Caco-2 (cell line): ENCODE results near the gene SCAPER. TPM values are rescaled to one million over a fixed set of nuclear protein-coding genes. Genes with fewer than 3 reads are reported as not detected.

Source experiments
- BruUV-seq: library from RNA; stranded (reverse); fragments of 400-500 nt; replicated peaks from 2 replicates; lab custom pipeline; 2021; lab: Mats Ljungman, UMichigan
- CTCF ChIA-PET: fragments of 300-600 bp; sonication (Branson Sonifier 250); formaldehyde crosslinking; loops from one replicate; lab custom pipeline; 2022; ENCODE audit warnings: antibody characterized with exemption; lab: Charles Lee
- POLR2A ChIA-PET: fragments of 300-600 bp; sonication (Branson Sonifier 250); formaldehyde crosslinking; loops from one replicate; lab custom pipeline; 2022; ENCODE audit warnings: antibody characterized with exemption; lab: Charles Lee
- DNase-seq, 2 experiments: peaks; one replicate each; pipeline versions ENCODE4 v3.0.0 to v3.0.0-alpha.2; 2020 to 2022
- H3K27me3 ChIP-seq: replicated peaks from 2 replicates; pipeline ENCODE4 v1.6.0; 2011; ENCODE audit warnings: low read length; ENCODE audit not compliant: control insufficient read depth, insufficient read depth
- H3K36me3 ChIP-seq: 2 replicates; pipeline ENCODE4 v1.5.1; 2011; ENCODE audit warnings: low read length; ENCODE audit not compliant: control insufficient read depth, insufficient read depth
- H3K4me1 ChIP-seq: fragments of 250-450 bp; sonication (Bioruptor Pico); 2 replicates; pipeline ENCODE4 v1.5.1; 2020; ENCODE audit warnings: mild to moderate bottlenecking
- H3K4me3 ChIP-seq: 2 replicates; pipeline ENCODE4 v1.5.1; 2011; ENCODE audit warnings: low read depth, mild to moderate bottlenecking, control low read depth, low read length
- H3K9me3 ChIP-seq: fragments of 250-450 bp; sonication (Bioruptor Pico); 2 replicates; pipeline ENCODE4 v1.5.1; 2020; ENCODE audit warnings: mild to moderate bottlenecking, moderate library complexity
- H3K27ac Mint-ChIP-seq: one replicate; pipeline ENCODE4 v1.8.0; 2022; ENCODE audit warnings: mixed read lengths; ENCODE audit not compliant: unreplicated experiment
- H3K27me3 Mint-ChIP-seq: one replicate; pipeline ENCODE4 v1.8.0; 2022; ENCODE audit warnings: mixed read lengths; ENCODE audit not compliant: insufficient read depth, unreplicated experiment
- H3K36me3 Mint-ChIP-seq: one replicate; pipeline ENCODE4 v1.8.0; 2022; ENCODE audit warnings: mild to moderate bottlenecking, mixed read lengths; ENCODE audit not compliant: insufficient read depth, unreplicated experiment
- H3K4me1 Mint-ChIP-seq: one replicate; pipeline ENCODE4 v1.8.0; 2022; ENCODE audit warnings: low read depth, mixed read lengths; ENCODE audit not compliant: unreplicated experiment
- H3K4me3 Mint-ChIP-seq: one replicate; pipeline ENCODE4 v1.8.0; 2022; ENCODE audit warnings: mild to moderate bottlenecking, moderate library complexity, mixed read lengths; ENCODE audit not compliant: unreplicated experiment
- H3K9me3 Mint-ChIP-seq: one replicate; pipeline ENCODE4 v1.8.0; 2022; ENCODE audit warnings: mixed read lengths; ENCODE audit not compliant: unreplicated experiment
- intact Hi-C: fragments of 100-400 bp; cut with micrococcal nuclease; formaldehyde crosslinking; loops from one replicate; pipeline ENCODE4 v1.10.0; 2022; ENCODE audit not compliant: unreplicated experiment
- total RNA-seq: library from RNA; stranded (reverse); gene quantifications from 2 replicates; pipeline ENCODE4 v1.2.3, GENCODE V29; 2022
- TF ChIP-seq, protein P1 (sequence below), 2 experiments: fragments of 200-600 bp in 1 of 2; IDR thresholded peaks; 1 replicate in 1 of 2; 2 replicates in 1 of 2; pipeline versions ENCODE4 v1.5.1 to v1.8.0; 2011 to 2022; ENCODE audit warnings: antibody characterized with exemption in 1 of 2, control low read depth in 1 of 2, inconsistent platforms in 1 of 2, low read depth in 1 of 2, low read length in 1 of 2, mild to moderate bottlenecking in 1 of 2, moderate library complexity in 1 of 2; ENCODE audit not compliant: insufficient read depth in 1 of 2, severe bottlenecking in 1 of 2, unreplicated experiment in 1 of 2

SCAPER gene
- total RNA-seq, 1 experiment from 2014 or later = 24.6 TPM

DNA sequence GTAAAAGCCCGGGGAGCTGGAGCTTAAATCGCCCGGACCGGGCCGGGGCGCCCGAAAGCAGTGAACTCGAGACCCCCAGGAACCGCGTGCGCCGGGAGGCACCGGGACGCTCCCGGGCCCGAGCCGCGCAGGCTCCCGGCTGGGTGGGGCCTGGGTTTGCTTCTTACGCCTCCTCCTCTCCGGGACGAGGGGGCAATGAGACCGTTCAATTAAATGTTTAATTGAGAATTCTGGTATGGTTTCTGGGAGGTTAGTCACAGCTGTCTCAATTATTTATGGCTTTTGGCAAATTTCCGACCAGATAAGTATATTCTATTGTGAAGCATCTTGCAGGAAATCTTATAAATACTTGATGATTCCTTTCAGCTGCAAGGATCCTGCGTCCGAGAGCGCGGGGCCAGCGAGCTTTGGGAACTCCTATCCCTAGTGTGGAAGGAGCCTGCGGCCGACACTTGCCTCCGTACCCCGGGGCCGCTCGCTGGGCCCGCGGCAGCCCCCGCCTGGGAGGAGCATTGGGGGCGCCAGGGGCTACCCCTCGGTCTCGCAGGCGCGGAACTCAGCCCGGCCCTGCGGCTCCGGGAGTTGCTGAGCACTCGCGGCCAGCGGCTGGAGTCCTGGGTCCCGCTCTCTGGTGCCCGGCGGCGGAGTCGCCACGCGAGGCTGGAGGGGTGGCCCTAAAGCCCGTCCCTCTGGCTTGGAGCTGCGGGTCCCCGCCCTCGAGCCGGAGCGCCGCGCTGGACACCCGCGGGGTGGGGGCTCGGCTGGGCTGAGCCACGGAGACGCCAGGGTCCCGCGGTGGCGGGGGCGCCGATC is 558.3 kb downstream of the SCAPER start:
- no peaks in the 10 kb centered on the region for H3K9me3 Mint-ChIP-seq
- Histone ChIP-seq H3K4me3 (peak overlapping the region; percentile 75), H3K36me3 (no peaks in the 10 kb centered on the region), H3K4me1 (peaks cover 12% of the 10 kb centered on the region), H3K9me3 (no peaks in the 10 kb centered on the region), H3K27me3 (no peaks in the 10 kb centered on the region)
- H3K27ac Mint-ChIP-seq = peak overlapping the region; percentile 87
- no peaks in the 10 kb centered on the region for H3K27me3 Mint-ChIP-seq
- H3K4me1 Mint-ChIP-seq = peaks cover 9% of the 10 kb centered on the region
- DNase-seq = peak in 1 of 2 experiments; percentile 50
- peaks cover 9% of the 10 kb centered on the region for H3K36me3 Mint-ChIP-seq
- ChIA-PET CTCF (interaction anchor here (2.0 kb wide), 1 partner anchor 11 kb away, joined by 6 read pairs; the partner anchor contains the start of gene ISL2), POLR2A (interaction anchor here (0.6 to 2.7 kb wide), 2 partner anchors 11 to 442 kb away, joined by 7 to 29 read pairs; partner anchors contain the start of gene ISL2)
- intact Hi-C loops = no loop called here
- TF ChIP-seq, protein P1, sequence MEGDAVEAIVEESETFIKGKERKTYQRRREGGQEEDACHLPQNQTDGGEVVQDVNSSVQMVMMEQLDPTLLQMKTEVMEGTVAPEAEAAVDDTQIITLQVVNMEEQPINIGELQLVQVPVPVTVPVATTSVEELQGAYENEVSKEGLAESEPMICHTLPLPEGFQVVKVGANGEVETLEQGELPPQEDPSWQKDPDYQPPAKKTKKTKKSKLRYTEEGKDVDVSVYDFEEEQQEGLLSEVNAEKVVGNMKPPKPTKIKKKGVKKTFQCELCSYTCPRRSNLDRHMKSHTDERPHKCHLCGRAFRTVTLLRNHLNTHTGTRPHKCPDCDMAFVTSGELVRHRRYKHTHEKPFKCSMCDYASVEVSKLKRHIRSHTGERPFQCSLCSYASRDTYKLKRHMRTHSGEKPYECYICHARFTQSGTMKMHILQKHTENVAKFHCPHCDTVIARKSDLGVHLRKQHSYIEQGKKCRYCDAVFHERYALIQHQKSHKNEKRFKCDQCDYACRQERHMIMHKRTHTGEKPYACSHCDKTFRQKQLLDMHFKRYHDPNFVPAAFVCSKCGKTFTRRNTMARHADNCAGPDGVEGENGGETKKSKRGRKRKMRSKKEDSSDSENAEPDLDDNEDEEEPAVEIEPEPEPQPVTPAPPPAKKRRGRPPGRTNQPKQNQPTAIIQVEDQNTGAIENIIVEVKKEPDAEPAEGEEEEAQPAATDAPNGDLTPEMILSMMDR (IDR thresholded peaks at IDR 0.05; ENCODE audit: insufficient read depth in 1 of 2, low read depth in 1 of 2, low read length in 1 of 2, severe bottlenecking in 1 of 2, unreplicated experiment in 1 of 2) = no peak
- H3K4me3 Mint-ChIP-seq = peak overlapping the region; percentile 87
- BruUV-seq = no TSS peak

- no peaks in the 10 kb centered on the region for H3K9me3 Mint-ChIP-seq
- H3K4me3 ChIP-seq = peak overlapping the region; percentile 75
- peak overlapping the region; percentile 87 for H3K4me3 Mint-ChIP-seq
- H3K27ac Mint-ChIP-seq = peak overlapping the region; percentile 87
- ChIA-PET POLR2A (interaction anchor here (0.6 to 2.7 kb wide), 10 partner anchors 8 to 442 kb away, joined by 3 to 29 read pairs (median 6); partner anchors contain the start of gene ISL2), CTCF (interaction anchor here (0.7 to 2.0 kb wide), 3 partner anchors 9 to 12 kb away, joined by 3 to 11 read pairs (median 6); partner anchors contain the start of gene ISL2)
- TF ChIP-seq, protein P1 (IDR thresholded peaks at IDR 0.05; ENCODE audit: insufficient read depth in 1 of 2, low read depth in 1 of 2, low read length in 1 of 2, severe bottlenecking in 1 of 2, unreplicated experiment in 1 of 2) = no peak
- no peaks in the 10 kb centered on the region for H3K9me3 ChIP-seq
- H3K4me1 Mint-ChIP-seq = peaks cover 9% of the 10 kb centered on the region
- no peaks in the 10 kb centered on the region for H3K36me3 ChIP-seq
- no peaks in the 10 kb centered on the region for H3K27me3 Mint-ChIP-seq
- TSS peak; percentile 33 for BruUV-seq
- peaks cover 14% of the 10 kb centered on the region for H3K36me3 Mint-ChIP-seq
- intact Hi-C loops = no loop called here
- peaks cover 12% of the 10 kb centered on the region for H3K4me1 ChIP-seq
- peak; percentile 67 to 70 for DNase-seq
- no peaks in the 10 kb centered on the region for H3K27me3 ChIP-seq
Observed at GRCh38 chr15:76345880-76346668, 559.1 kb downstream of the SCAPER start.

DNA sequence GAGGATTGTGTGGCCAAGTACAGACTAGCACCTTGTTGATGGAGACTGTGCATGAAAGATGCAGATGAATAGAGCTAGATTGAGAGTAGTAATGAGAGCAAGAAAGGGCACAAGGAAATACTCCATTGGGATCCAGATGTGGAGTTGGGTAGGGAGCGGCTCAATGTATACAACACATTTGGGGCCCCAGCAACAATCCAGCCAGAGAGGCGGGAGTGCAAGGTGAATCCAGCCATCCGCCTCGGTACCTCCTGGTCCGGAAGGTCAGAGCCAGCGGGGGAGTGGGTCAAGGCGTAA is 559.6 kb downstream of the SCAPER start:
- TF ChIP-seq, protein P1 (IDR thresholded peaks at IDR 0.05; ENCODE audit: insufficient read depth in 1 of 2, low read depth in 1 of 2, low read length in 1 of 2, severe bottlenecking in 1 of 2, unreplicated experiment in 1 of 2) = no peak
- Histone ChIP-seq H3K27me3 (no peaks in the 10 kb centered on the region), H3K4me1 (peaks cover 12% of the 10 kb centered on the region), H3K36me3 (no peaks in the 10 kb centered on the region), H3K4me3 (peak overlapping the region; percentile 75), H3K9me3 (no peaks in the 10 kb centered on the region)
- Mint-ChIP-seq H3K27ac (peak overlapping the region; percentile 87), H3K36me3 (peaks cover 18% of the 10 kb centered on the region), H3K4me1 (peaks cover 9% of the 10 kb centered on the region), H3K4me3 (peak overlapping the region; percentile 87), H3K9me3 (no peaks in the 10 kb centered on the region), H3K27me3 (no peaks in the 10 kb centered on the region)
- ChIA-PET POLR2A (interaction anchor here (0.6 to 2.7 kb wide), 9 partner anchors 8 to 244 kb away, joined by 3 to 29 read pairs (median 5); partner anchors contain the start of gene ISL2), CTCF (interaction anchor here (0.7 to 2.0 kb wide), 3 partner anchors 9 to 11 kb away, joined by 3 to 11 read pairs (median 6); partner anchors contain the start of gene ISL2)
- DNase-seq = no peak
- no TSS peak for BruUV-seq
- intact Hi-C loops = no loop called here
